K562 (cell line): ENCODE data around the gene NOL4L.

ENCODE experiments used
- HDAC2 ChIP-seq: fragments of 450-650 bp; IDR thresholded peaks from 2 replicates; pipeline ENCODE4 v1.6.1; 2016; ENCODE audit warnings: mild to moderate bottlenecking
- MAX ChIP-seq: sonication (generic); formaldehyde crosslinking; IDR thresholded peaks from 2 replicates; pipeline ENCODE4 v1.9.0; 2022; ENCODE audit warnings: mild to moderate bottlenecking, missing genetic modification reagents
- STAG1 ChIP-seq: sonication (generic); formaldehyde crosslinking; IDR thresholded peaks from 2 replicates; pipeline ENCODE4 v1.5.0; 2020; ENCODE audit warnings: missing genetic modification reagents, borderline replicate concordance
- TOE1 ChIP-seq, 2 experiments: fragments of 450-650 bp in 1 of 2; sonication (generic) in 1 of 2; formaldehyde crosslinking in 1 of 2; IDR thresholded peaks; 2 replicates each; pipeline versions ENCODE4 v1.7.1 to v1.8.0; 2016 to 2022; ENCODE audit warnings: borderline replicate concordance in 2 of 2, mild to moderate bottlenecking in 2 of 2, antibody characterized with exemption in 1 of 2, inconsistent platforms in 1 of 2, low read depth in 1 of 2, missing genetic modification reagents in 1 of 2, moderate library complexity in 1 of 2

GRCh38 chr20:32449057-32449889 lies 135.9 kb downstream of the NOL4L start:
- no peak for TF ChIP-seq TOE1 (IDR thresholded peaks at IDR 0.05; ENCODE audit: borderline replicate concordance)
- TF ChIP-seq TOE1 (CRISPR knock-in tag; IDR thresholded peaks at IDR 0.05; ENCODE audit: borderline replicate concordance, low read depth): no peak
- no peak for TF ChIP-seq HDAC2
- TF ChIP-seq MAX: no peak
- no peak for TF ChIP-seq STAG1
